ENCODE data around the gene GADD45A.
"Not testable (repeated sequence)": the region's sequence is repeated elsewhere in the genome, so short reads cannot be mapped to it uniquely, and the experiment has no call there.

GADD45A gene

DNA sequence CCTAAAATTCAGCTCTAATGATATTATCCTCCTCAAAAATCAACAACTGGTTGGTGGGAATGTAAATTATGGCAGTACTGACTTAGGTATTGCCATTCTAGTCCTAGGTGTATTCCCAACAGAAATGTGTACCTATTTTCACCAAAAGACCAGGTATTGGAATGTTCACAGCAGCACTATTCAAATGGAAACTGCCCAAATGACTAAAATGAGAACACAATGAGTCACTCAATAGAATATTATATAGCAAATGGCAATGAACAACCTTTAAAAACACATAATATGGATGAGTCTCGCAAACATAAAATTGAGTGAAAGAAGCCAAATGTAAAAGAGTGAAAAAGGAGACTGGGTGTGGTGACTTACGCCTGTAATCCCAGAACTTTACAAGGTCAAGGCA lies 44.9 kb downstream of the GADD45A start:
- H3K9me2 ChIP-seq (replicated peaks; ENCODE audit: low read depth, low read length): no peaks in the 10 kb centered on the region
- no peaks in the 10 kb centered on the region for H4K20me1 ChIP-seq (ENCODE audit: insufficient read depth, low read length, poor library complexity, severe bottlenecking)
- H3K4me3 ChIP-seq (ENCODE audit: low read length, poor library complexity, severe bottlenecking): no peak overlapping the region
- no peaks in the 10 kb centered on the region for H3K4me1 ChIP-seq (ENCODE audit: insufficient read depth, low read length, poor library complexity, severe bottlenecking)
- H3K27me3 ChIP-seq (ENCODE audit: insufficient read depth, low read length, poor library complexity, severe bottlenecking): no peaks in the 10 kb centered on the region
- H2AFZ ChIP-seq (ENCODE audit: low read length): no peak overlapping the region
- H3K4me2 ChIP-seq (ENCODE audit: low read depth, low read length, poor library complexity, severe bottlenecking): no peak overlapping the region
- no peaks in the 10 kb centered on the region for H3K36me3 ChIP-seq (ENCODE audit: insufficient read depth, low read length)
- no peaks in the 10 kb centered on the region for H3F3A ChIP-seq (ENCODE audit: low read depth)
- TF ChIP-seq EZH2phosphoT487 (IDR thresholded peaks at IDR 0.05; ENCODE audit: borderline replicate concordance): no peak
- TF ChIP-seq, protein P1, sequence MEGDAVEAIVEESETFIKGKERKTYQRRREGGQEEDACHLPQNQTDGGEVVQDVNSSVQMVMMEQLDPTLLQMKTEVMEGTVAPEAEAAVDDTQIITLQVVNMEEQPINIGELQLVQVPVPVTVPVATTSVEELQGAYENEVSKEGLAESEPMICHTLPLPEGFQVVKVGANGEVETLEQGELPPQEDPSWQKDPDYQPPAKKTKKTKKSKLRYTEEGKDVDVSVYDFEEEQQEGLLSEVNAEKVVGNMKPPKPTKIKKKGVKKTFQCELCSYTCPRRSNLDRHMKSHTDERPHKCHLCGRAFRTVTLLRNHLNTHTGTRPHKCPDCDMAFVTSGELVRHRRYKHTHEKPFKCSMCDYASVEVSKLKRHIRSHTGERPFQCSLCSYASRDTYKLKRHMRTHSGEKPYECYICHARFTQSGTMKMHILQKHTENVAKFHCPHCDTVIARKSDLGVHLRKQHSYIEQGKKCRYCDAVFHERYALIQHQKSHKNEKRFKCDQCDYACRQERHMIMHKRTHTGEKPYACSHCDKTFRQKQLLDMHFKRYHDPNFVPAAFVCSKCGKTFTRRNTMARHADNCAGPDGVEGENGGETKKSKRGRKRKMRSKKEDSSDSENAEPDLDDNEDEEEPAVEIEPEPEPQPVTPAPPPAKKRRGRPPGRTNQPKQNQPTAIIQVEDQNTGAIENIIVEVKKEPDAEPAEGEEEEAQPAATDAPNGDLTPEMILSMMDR (conservative IDR thresholded peaks at IDR 0.05; ENCODE audit: low read length): no peak
- H3K79me2 ChIP-seq (ENCODE audit: insufficient read depth, low read length): no peaks in the 10 kb centered on the region
- H3K9ac ChIP-seq (ENCODE audit: low read depth, low read length, poor library complexity, severe bottlenecking): no peak overlapping the region
- no peaks in the 10 kb centered on the region for H3K9me3 ChIP-seq (ENCODE audit: insufficient read depth, low read depth, low read length)

DNA sequence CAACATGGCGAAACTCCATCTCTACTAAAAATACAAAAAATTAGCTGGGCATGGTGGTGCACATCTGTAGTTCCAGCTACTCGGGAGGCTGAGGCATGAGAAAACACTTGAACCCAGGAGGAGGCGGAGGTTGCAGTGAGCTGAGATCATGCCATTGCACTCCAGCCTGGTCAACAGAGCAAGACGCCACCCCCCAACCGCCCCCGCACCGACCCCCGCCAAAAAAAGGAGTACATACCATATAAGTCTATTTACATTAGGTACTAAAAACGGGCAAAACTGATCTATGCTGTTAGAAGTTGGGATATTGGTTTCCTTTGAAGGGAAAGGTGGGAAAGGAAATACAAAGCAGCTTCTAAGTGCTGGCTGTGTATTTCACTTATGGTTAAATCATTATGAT lies 45.3 kb downstream of the GADD45A start:
- H3K4me1 ChIP-seq (ENCODE audit: insufficient read depth, low read length, poor library complexity, severe bottlenecking); H3K4me2 ChIP-seq (ENCODE audit: low read depth, low read length, poor library complexity, severe bottlenecking); H3K79me2 ChIP-seq (ENCODE audit: insufficient read depth, low read length); H3K27me3 ChIP-seq (ENCODE audit: insufficient read depth, low read length, poor library complexity, severe bottlenecking); H3K36me3 ChIP-seq (ENCODE audit: insufficient read depth, low read length); H3K4me3 ChIP-seq (ENCODE audit: low read length, poor library complexity, severe bottlenecking); H4K20me1 ChIP-seq (ENCODE audit: insufficient read depth, low read length, poor library complexity, severe bottlenecking); H3F3A ChIP-seq (ENCODE audit: low read depth); H2AFZ ChIP-seq (ENCODE audit: low read length); H3K9ac ChIP-seq (ENCODE audit: low read depth, low read length, poor library complexity, severe bottlenecking); H3K9me2 ChIP-seq (replicated peaks; ENCODE audit: low read depth, low read length); H3K9me3 ChIP-seq (ENCODE audit: insufficient read depth, low read depth, low read length): not testable (repeated sequence)

DNA sequence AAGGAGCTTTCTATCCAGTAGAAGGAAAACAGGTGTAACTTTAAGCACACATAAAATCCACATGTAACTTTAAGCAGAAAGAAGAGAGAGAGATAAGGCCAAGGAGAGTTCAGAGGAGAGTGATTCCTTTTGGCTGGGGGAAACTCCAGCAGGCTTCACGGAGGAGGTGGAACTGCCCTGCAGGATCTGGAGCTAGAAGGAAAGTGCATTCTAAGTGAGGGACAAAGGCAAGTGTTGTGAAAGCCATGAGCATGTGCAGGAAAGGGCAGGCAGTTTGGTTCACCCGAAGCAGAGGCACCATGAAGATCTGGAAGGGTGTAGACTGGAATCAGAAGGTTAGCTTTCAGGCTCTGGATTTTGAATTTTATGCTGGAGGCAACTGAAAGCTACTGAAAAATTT lies 46.3 kb downstream of the GADD45A start:
- Histone ChIP-seq H3K79me2 (ENCODE audit: insufficient read depth, low read length) (no peaks in the 10 kb centered on the region), H4K20me1 (ENCODE audit: insufficient read depth, low read length, poor library complexity, severe bottlenecking) (no peaks in the 10 kb centered on the region), H3K9me2 (replicated peaks; ENCODE audit: low read depth, low read length) (no peaks in the 10 kb centered on the region)

DNA sequence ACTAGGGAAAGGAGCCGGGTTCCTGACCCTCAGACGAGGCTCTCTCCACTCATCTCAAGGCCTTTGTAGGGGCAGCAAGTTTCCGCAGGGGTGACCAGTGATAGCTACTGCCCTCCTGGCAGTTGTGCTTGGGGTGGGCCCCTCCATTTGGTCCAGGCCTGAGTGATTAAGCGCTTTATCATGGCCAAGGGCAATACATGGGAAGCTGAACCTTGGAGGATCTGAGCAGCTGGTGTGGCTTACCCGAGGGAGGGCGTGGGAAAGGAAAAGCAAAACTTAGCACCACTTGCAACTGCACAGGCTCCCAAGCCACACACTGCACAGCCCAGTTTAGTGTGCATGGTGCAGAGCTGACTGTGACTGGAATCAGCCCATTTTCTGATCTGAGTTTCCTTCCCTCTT lies 47.8 kb downstream of the GADD45A start:
- no peak overlapping the region for H3K4me2 ChIP-seq (ENCODE audit: low read depth, low read length, poor library complexity, severe bottlenecking)
- H3K4me1 ChIP-seq (ENCODE audit: insufficient read depth, low read length, poor library complexity, severe bottlenecking): peaks cover 8% of the 10 kb centered on the region
- 0 out of 2 replicates have a peak overlapping the region, but pooled peaks have one; percentile 8 for H2AFZ ChIP-seq (ENCODE audit: low read length)
- no peak for TF ChIP-seq EZH2phosphoT487 (IDR thresholded peaks at IDR 0.05; ENCODE audit: borderline replicate concordance)
- TF ChIP-seq, protein P1 (conservative IDR thresholded peaks at IDR 0.05; ENCODE audit: low read length): no peak
- no peak overlapping the region for H3K4me3 ChIP-seq (ENCODE audit: low read length, poor library complexity, severe bottlenecking)
- no peaks in the 10 kb centered on the region for H3K9me3 ChIP-seq (ENCODE audit: insufficient read depth, low read depth, low read length)
- H3K9me2 ChIP-seq (replicated peaks; ENCODE audit: low read depth, low read length): no peaks in the 10 kb centered on the region
- H4K20me1 ChIP-seq (ENCODE audit: insufficient read depth, low read length, poor library complexity, severe bottlenecking): no peaks in the 10 kb centered on the region
- no peaks in the 10 kb centered on the region for H3K36me3 ChIP-seq (ENCODE audit: insufficient read depth, low read length)
- H3K9ac ChIP-seq (ENCODE audit: low read depth, low read length, poor library complexity, severe bottlenecking): no peak overlapping the region
- H3K79me2 ChIP-seq (ENCODE audit: insufficient read depth, low read length): no peaks in the 10 kb centered on the region
- H3F3A ChIP-seq (ENCODE audit: low read depth): no peaks in the 10 kb centered on the region
- no peaks in the 10 kb centered on the region for H3K27me3 ChIP-seq (ENCODE audit: insufficient read depth, low read length, poor library complexity, severe bottlenecking)

More for the DNA sequence above, 46.3 kb downstream of the GADD45A start:
- H3K9me3 ChIP-seq (ENCODE audit: insufficient read depth, low read depth, low read length): no peaks in the 10 kb centered on the region
- no peak overlapping the region for H3K4me3 ChIP-seq (ENCODE audit: low read length, poor library complexity, severe bottlenecking)
- TF ChIP-seq EZH2phosphoT487 (IDR thresholded peaks at IDR 0.05; ENCODE audit: borderline replicate concordance): no peak
- TF ChIP-seq, protein P1 (conservative IDR thresholded peaks at IDR 0.05; ENCODE audit: low read length): no peak
- H3K4me2 ChIP-seq (ENCODE audit: low read depth, low read length, poor library complexity, severe bottlenecking): no peak overlapping the region
- H3K4me1 ChIP-seq (ENCODE audit: insufficient read depth, low read length, poor library complexity, severe bottlenecking): peaks cover 8% of the 10 kb centered on the region
- H2AFZ ChIP-seq (ENCODE audit: low read length): no peak overlapping the region
- H3F3A ChIP-seq (ENCODE audit: low read depth): no peaks in the 10 kb centered on the region
- no peaks in the 10 kb centered on the region for H3K36me3 ChIP-seq (ENCODE audit: insufficient read depth, low read length)
- no peak overlapping the region for H3K9ac ChIP-seq (ENCODE audit: low read depth, low read length, poor library complexity, severe bottlenecking)
- no peaks in the 10 kb centered on the region for H3K27me3 ChIP-seq (ENCODE audit: insufficient read depth, low read length, poor library complexity, severe bottlenecking)
